ENCODE results near the gene ARHGAP25.

Gene ARHGAP25

DNA sequence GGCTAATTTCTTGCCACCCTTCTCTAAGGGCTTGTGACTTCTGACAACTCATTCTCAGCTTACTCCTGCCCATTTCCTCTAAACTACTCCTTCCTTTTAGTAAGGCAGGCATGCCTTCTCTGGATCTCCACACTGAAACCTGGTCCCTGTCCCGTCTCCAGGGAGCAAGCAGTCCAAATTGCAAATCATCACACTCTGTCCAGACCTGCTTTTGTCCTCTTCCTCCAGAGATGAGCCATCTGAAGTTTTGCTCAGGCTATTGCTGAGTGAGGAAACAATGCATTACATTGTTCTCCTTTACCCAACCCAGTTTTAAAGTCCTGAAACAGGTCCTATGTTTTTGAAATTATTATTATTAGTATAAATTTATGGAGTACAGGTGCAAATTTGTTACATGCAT, 57.3 kb downstream of the ARHGAP25 start:
- POLR2A ChIA-PET (ENCODE audit: low non-redundant PET), result no interaction called here
- no peak overlapping the region for H3K27ac ChIP-seq
- CTCF ChIA-PET, result no interaction called here
- DNase-seq (ENCODE audit: low spot score), result no peak
- TF ChIP-seq, protein P1, sequence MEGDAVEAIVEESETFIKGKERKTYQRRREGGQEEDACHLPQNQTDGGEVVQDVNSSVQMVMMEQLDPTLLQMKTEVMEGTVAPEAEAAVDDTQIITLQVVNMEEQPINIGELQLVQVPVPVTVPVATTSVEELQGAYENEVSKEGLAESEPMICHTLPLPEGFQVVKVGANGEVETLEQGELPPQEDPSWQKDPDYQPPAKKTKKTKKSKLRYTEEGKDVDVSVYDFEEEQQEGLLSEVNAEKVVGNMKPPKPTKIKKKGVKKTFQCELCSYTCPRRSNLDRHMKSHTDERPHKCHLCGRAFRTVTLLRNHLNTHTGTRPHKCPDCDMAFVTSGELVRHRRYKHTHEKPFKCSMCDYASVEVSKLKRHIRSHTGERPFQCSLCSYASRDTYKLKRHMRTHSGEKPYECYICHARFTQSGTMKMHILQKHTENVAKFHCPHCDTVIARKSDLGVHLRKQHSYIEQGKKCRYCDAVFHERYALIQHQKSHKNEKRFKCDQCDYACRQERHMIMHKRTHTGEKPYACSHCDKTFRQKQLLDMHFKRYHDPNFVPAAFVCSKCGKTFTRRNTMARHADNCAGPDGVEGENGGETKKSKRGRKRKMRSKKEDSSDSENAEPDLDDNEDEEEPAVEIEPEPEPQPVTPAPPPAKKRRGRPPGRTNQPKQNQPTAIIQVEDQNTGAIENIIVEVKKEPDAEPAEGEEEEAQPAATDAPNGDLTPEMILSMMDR (conservative IDR thresholded peaks at IDR 0.05; ENCODE audit: low read depth), result no peak

DNA sequence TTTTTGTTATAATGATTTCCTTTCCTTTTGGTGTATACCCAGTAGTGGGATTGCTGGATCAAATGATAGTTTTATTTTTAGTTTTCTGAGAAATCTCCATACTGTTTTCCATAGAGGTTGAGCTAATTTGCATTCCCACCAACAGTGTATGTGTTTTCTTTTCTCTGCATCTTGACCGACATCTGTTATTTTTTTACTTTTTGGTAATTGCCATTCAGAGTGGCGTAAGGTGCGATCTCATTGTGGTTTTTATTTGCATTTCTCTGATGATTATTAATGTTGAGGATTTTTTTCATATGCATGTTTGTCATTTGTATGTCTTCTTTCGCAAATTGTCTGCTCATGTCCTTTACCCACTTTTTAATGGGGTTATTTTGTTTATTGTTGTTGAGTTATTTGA, 58.1 kb downstream of the ARHGAP25 start:
- ChIA-PET CTCF (no interaction called here), POLR2A (ENCODE audit: low non-redundant PET) (no interaction called here)
- no peak for DNase-seq (ENCODE audit: low spot score)
- TF ChIP-seq, protein P1 (conservative IDR thresholded peaks at IDR 0.05; ENCODE audit: low read depth), result no peak
- no peak overlapping the region for H3K27ac ChIP-seq

DNA sequence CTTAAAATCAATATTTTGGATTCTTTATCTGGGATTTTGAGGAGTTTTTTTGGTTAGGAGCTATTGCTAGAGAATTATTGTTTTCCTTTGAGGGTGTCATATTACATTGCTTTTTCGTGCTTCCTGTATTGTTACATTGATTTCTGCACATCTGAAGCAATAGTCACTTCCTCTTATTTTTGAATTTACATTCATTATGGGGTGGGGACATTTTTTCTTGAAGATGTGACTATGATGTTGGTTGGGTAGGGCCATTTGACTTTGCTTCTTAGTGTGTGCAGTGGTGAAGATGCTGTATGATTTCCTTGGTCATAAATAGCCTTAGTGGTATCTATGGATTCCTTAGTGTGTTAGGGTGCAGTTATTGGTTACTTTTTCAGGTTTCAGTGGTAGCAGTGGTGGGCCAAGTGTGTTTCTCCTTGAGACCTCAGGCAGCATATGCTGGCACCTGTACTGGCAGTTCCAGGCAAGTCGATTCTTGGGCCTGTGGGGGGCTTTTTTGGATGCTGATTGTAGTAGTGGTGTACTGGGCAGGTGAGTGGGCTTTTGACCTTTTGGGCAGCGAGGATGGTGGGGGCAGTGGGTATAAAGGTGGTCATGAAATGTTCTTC, 61.8 kb downstream of the ARHGAP25 start:
- CTCF ChIA-PET, result no interaction called here
- POLR2A ChIA-PET (ENCODE audit: low non-redundant PET), result no interaction called here
- TF ChIP-seq, protein P1 (conservative IDR thresholded peaks at IDR 0.05; ENCODE audit: low read depth), result no peak
- DNase-seq (ENCODE audit: low spot score), result no peak
- peak overlapping the region; percentile 11; the same call in 1 of the 2 replicates for H3K27ac ChIP-seq

DNA sequence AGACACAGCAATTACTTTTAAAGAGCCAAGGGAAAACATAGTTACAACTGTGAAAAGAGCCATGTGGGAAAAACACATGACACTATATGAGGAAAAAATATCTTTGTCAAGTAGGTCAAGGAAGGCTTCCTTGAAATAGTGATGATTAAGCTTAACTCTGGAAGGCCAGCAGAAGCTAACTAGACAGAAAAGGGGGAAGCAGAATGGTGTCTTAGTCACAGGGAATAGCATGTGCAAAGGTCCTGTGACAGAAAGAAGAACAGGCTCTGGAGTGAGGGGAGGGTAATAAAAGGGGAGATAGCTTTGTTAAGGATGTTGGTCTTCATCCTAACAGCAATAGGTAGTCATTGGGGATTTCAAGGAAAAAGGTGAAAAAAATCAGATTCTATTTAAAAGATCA, 64.0 kb downstream of the ARHGAP25 start:
- CTCF ChIA-PET, result interaction anchor here (0.6 kb wide), 2 partner anchors 28 to 76 kb away, joined by 3 to 4 read pairs; no protein-coding TSS in a partner anchor

DNA sequence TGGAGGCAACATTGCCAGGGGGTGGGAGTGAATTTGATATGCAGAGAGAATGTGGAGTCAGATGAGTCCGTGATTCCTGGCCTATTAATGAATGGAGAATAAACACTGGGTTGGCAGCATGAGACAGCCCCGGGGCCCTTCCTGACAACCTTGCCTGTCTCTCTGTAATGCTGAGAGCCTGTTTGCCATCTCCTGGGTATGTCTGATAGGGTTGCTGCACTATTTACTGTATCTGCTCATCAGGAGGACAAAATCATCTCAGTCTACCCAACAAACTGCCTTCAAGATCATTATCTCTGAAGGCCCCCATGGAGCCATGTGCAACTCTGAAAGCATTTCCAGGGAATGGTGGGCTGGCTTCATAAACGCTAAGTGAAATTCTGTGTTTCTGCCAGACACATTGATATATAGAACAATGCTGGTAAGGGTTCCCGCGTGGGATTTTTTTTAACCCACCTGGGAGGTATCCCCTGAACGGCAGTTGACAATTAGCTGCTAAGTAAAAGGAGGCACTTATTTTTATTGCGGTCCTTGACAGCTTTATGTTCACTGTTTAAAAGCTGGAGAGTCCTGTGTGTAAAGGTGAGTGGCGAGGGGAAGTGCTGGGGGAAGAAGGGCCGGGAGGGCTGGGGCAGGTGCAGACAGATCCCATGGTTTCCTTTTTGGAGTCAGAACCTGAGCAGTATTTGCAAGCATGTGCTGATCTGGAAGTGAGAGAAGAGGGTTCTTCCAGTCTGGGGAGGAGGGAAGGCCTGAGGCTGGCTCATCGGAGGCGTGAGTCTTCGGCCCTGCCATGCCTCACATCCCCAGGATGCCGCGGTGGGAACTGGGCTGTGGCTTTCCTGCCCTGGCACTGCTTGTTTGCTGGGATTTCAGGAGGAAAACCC, 64.8 kb downstream of the ARHGAP25 start:
- TF ChIP-seq, protein P1 (conservative IDR thresholded peaks at IDR 0.05; ENCODE audit: low read depth), result no peak
- POLR2A ChIA-PET (ENCODE audit: low non-redundant PET), result no interaction called here
- CTCF ChIA-PET, result no interaction called here
- H3K27ac ChIP-seq, result peak overlapping the region; percentile 84
- DNase-seq (ENCODE audit: low spot score), result peak; percentile 70

More for the DNA sequence above, 64.0 kb downstream of the ARHGAP25 start:
- POLR2A ChIA-PET (ENCODE audit: low non-redundant PET), result no interaction called here
- TF ChIP-seq, protein P1 (conservative IDR thresholded peaks at IDR 0.05; ENCODE audit: low read depth), result no peak
- no peak overlapping the region for H3K27ac ChIP-seq
- no peak for DNase-seq (ENCODE audit: low spot score)

DNA sequence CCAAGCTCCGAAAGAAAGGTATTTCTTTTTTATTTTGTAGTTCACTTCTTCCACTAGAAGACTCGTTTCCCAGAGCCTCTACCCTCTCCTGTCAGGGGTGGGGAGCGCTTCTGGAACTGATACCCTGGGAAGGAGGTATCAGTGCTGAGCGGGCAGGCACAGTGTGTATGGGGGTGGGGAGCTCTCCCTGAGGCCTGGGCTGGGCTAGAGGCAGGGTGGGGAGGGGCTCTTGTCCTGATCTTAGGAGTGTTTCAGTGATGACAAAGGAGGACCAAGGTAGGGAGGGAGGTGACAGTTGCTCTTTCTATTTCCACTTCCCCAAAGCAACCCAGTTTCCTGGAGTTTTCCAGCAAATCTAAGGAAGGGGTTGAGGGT, 65.4 kb downstream of the ARHGAP25 start:
- TF ChIP-seq, protein P1 (conservative IDR thresholded peaks at IDR 0.05; ENCODE audit: low read depth), result no peak
- ChIA-PET POLR2A (ENCODE audit: low non-redundant PET) (no interaction called here), CTCF (interaction anchor here (0.7 kb wide), 1 partner anchor 13 kb away, joined by 3 read pairs; no protein-coding TSS in a partner anchor)
- peak overlapping the region; percentile 84 for H3K27ac ChIP-seq
- DNase-seq (ENCODE audit: low spot score), result peak; percentile 24
